GM19023 (cell line): ENCODE measurements around the gene POLR1C.
"Not testable (repeated sequence)": the region's sequence is repeated elsewhere in the genome, so short reads cannot be mapped to it uniquely, and the experiment has no call there.

Experiments
- ATAC-seq: cut with Tn5 transposase; IDR thresholded peaks from one replicate; pipeline ENCODE4 v1.9.1; 2021; ENCODE audit warnings: mild to moderate bottlenecking, moderate library complexity; ENCODE audit not compliant: unreplicated experiment

POLR1C gene

GRCh38 chr6:43516697-43517504 lies at the start of gene POLR1C, which contains the start of gene YIPF3:
TSS of gene POLR1C (plus strand) at chr6:43517089. CDS start at chr6:43517110, 21 bp downstream.
TSS of gene YIPF3 (minus strand) at chr6:43516926. CDS start at chr6:43516807, 119 bp downstream.
- peak; percentile 90 for ATAC-seq

- not testable (repeated sequence) for ATAC-seq
Measured at GRCh38 chr6:43467265-43467664, 49.6 kb upstream of the POLR1C start.

- no peak for ATAC-seq
Measured at GRCh38 chr6:43467752-43468151, 49.1 kb upstream of the POLR1C start.

- no peak for ATAC-seq
Measured at GRCh38 chr6:43468240-43468639, 48.6 kb upstream of the POLR1C start.

- ATAC-seq: no peak
Measured at GRCh38 chr6:43468748-43469681, 47.9 kb upstream of the POLR1C start.

- ATAC-seq: no peak
Measured at GRCh38 chr6:43469947-43470346, 46.9 kb upstream of the POLR1C start.

- no peak for ATAC-seq
Measured at GRCh38 chr6:43471399-43471798, 45.5 kb upstream of the POLR1C start.

- ATAC-seq: no peak
Measured at GRCh38 chr6:43472515-43472914, 44.4 kb upstream of the POLR1C start.

- ATAC-seq: no peak
Measured at GRCh38 chr6:43475516-43475915, 41.4 kb upstream of the POLR1C start.

- ATAC-seq: peak; percentile 5
Measured at GRCh38 chr6:43476746-43477145, 40.1 kb upstream of the POLR1C start.

GRCh38 chr6:43477235-43478007 lies 39.5 kb upstream of the POLR1C start, which contains the start of gene TJAP1:
TSS of gene TJAP1 (plus strand) at chr6:43477570. CDS start at chr6:43499002, 21,432 bp downstream.
- peak; percentile 97 for ATAC-seq

- ATAC-seq: no peak
Measured at GRCh38 chr6:43478008-43478372, 38.9 kb upstream of the POLR1C start.

- ATAC-seq: no peak
Measured at GRCh38 chr6:43481075-43481474, 35.8 kb upstream of the POLR1C start.

- no peak for ATAC-seq
Measured at GRCh38 chr6:43481591-43482236, 35.2 kb upstream of the POLR1C start.

- no peak for ATAC-seq
Measured at GRCh38 chr6:43488667-43489276, 28.1 kb upstream of the POLR1C start.

GRCh38 chr6:43489277-43490072 lies 27.4 kb upstream of the POLR1C start:
- ATAC-seq: no peak

- no peak for ATAC-seq
Measured at GRCh38 chr6:43490523-43490939, 26.4 kb upstream of the POLR1C start.

- no peak for ATAC-seq
Measured at GRCh38 chr6:43491750-43492661, 24.9 kb upstream of the POLR1C start.
